BLaER1 (cell line): ENCODE results near the gene LY6G6F.

Experiments
- H3K27ac ChIP-seq: shearing (Covaris generic); formaldehyde crosslinking; 2 replicates; pipeline ENCODE4 v1.8.1; 2022
- H3K27me3 ChIP-seq: shearing (Covaris generic); formaldehyde crosslinking; 2 replicates; pipeline ENCODE4 v1.8.1; 2022
- H3K36me3 ChIP-seq: shearing (Covaris generic); formaldehyde crosslinking; 2 replicates; pipeline ENCODE4 v1.8.1; 2022
- H3K4me1 ChIP-seq: shearing (Covaris generic); formaldehyde crosslinking; 2 replicates; pipeline ENCODE4 v1.8.1; 2022
- H3K4me2 ChIP-seq: shearing (Covaris generic); formaldehyde crosslinking; 2 replicates; pipeline ENCODE4 v1.8.1; 2022
- H3K4me3 ChIP-seq: shearing (Covaris generic); formaldehyde crosslinking; 2 replicates; pipeline ENCODE4 v1.8.1; 2022
- H3K9ac ChIP-seq: shearing (Covaris generic); formaldehyde crosslinking; 2 replicates; pipeline ENCODE4 v1.8.1; 2022
- H3K9me3 ChIP-seq: shearing (Covaris generic); formaldehyde crosslinking; 2 replicates; pipeline ENCODE4 v1.8.1; 2022
- H4K20me1 ChIP-seq: shearing (Covaris generic); formaldehyde crosslinking; 2 replicates; pipeline ENCODE4 v1.8.1; 2022
- Cebpa-rat ChIP-seq: shearing (Covaris generic); IDR thresholded peaks from 2 replicates; pipeline ENCODE4 v1.8.1; 2022

The LY6G6F gene

DNA sequence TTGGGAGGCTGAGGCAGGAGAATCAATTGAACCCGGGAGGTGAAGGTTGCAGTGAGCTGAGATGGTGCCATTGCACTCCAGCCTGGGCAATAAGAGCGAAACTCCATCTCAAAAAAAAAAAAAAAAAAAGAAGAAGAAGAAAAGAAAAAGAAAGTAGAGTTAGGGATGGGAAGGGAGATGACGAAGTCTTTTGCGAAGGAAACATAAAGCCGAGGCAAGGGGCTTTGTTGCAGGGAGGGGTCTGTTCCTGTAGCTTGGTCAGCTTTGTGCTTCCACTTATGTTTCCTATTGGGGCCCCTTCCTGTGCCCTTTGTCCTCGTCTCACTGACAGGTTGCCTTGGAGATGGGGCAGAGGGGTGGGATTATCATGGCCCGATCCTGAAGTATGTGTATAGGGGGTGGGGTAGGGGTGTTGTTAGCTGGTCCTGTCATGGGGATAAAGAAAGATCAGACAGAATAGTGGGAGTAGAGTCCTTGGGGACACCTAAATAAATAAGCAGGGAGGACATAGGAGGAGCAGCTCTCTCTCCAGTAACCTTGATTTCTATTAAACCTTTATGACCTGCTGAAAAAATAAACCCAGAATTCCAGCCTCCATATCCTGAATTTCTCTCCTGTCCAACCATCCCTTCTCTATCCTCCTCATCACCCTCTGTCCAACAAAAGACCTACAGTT lies 30.8 kb downstream of the LY6G6F start:
- Histone ChIP-seq H3K36me3 (peaks cover 34% of the 10 kb centered on the region), H3K9me3 (no peaks in the 10 kb centered on the region), H3K27ac (peak overlapping the region; percentile 99), H3K9ac (peak overlapping the region; percentile 97), H4K20me1 (peaks cover 21% of the 10 kb centered on the region), H3K4me3 (peak overlapping the region; percentile 89), H3K4me2 (peak overlapping the region; percentile 98), H3K4me1 (peaks cover 68% of the 10 kb centered on the region), H3K27me3 (no peaks in the 10 kb centered on the region)
- no peak for TF ChIP-seq Cebpa-rat

DNA sequence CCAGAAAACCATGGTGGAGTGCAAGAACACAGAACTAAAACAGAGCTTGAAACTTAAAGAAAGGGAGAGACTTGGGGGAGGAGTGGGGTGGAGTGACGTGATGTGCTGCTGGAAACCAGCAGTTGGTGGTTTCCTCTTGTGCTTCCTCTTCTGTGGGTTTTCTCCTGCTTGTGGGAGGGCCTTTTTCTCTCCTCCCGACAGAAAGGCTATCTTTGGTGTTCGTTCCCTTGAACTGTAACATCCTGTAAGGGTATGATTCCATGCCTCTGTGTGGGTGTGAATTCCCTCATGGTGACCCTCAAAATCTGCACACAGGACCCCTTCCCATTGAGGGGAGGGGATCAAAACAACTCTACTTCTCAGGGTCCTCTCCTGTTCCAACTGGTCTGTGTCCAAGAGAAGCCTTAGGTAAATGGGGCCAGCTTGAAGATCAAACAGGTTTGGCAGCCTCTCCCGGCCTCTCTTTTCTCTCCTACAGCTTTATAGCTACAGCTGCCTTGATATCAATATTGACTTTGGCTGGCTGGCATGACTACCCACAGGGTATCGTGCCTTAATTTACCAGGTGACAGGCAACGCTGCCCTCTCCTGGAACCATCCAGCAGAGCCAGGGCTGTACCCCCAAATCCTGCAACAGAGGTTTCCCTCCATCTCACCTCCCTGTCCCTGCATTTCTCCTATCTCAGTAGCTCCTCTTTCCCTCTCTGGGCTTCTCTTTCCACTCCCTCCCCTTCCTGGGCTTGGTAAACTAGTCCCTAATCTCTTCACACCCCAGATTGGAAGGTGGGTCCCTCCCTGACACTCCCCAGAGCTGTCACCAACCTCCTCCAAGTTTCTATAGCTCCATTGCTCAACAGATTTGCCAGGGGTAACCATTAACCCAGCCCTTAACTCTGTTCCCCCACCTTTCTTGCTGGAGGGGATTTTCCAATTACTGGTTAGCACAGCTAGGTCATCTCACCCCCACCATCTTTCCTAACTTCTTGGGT lies 31.6 kb downstream of the LY6G6F start:
- Histone ChIP-seq H3K27ac (peak overlapping the region; percentile 99), H3K36me3 (peaks cover 34% of the 10 kb centered on the region), H3K27me3 (no peaks in the 10 kb centered on the region), H3K4me3 (peak overlapping the region; percentile 89), H3K4me1 (peaks cover 63% of the 10 kb centered on the region), H3K9me3 (no peaks in the 10 kb centered on the region), H4K20me1 (peaks cover 15% of the 10 kb centered on the region), H3K4me2 (peak overlapping the region; percentile 98), H3K9ac (peak overlapping the region; percentile 97)
- TF ChIP-seq Cebpa-rat, result no peak

DNA sequence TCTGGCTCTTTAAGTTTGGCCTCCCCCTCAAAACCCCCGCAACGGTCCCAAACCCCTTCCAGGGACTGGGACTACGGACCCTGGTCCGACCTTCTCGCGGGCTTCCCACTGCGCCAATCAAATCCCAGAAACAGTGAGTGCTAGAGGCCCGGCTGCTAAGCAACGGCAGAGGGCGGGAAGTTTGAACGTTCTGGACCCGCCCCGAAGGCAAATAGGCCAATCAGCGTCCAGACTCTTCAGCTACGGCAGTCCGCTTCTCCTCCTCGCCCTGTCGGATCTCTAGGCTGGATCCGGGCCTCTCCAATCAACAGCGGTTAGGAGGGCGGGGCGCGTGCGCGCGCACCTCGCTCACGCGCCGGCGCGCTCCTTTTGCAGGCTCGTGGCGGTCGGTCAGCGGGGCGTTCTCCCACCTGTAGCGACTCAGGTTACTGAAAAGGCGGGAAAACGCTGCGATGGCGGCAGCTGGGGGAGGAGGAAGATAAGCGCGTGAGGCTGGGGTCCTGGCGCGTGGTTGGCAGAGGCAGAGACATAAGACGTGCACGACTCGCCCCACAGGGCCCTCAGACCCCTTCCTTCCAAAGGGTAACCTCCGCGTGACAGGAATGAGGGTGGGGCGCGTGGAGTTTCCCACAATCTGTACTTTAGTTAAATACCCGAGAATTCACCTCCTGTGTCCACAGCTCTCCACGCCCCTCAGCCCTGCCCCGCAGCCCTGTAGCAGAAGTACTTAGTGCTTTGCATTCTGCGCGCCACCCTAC lies 33.2 kb downstream of the LY6G6F start, which contains the start of gene MSH5:
MSH5 (plus strand) TSS at position 367 of the 758 bp plus-strand sequence. CDS start 462 bp downstream, outside the sequence.
- Histone ChIP-seq H3K4me3 (peak within 1 kb of the TSS; percentile 89), H3K4me2 (peak within 1 kb of the TSS; percentile 98), H3K27ac (peak within 1 kb of the TSS; percentile 99), H3K4me1 (peaks cover 62% of the 10 kb centered on the region), H3K27me3 (no peaks in the 10 kb centered on the region), H4K20me1 (no peaks in the 10 kb centered on the region; the same call in 1 of the 2 replicates), H3K36me3 (peaks cover 36% of the 10 kb centered on the region), H3K9me3 (no peaks in the 10 kb centered on the region), H3K9ac (peak within 1 kb of the TSS; percentile 97)
- no peak for TF ChIP-seq Cebpa-rat

DNA sequence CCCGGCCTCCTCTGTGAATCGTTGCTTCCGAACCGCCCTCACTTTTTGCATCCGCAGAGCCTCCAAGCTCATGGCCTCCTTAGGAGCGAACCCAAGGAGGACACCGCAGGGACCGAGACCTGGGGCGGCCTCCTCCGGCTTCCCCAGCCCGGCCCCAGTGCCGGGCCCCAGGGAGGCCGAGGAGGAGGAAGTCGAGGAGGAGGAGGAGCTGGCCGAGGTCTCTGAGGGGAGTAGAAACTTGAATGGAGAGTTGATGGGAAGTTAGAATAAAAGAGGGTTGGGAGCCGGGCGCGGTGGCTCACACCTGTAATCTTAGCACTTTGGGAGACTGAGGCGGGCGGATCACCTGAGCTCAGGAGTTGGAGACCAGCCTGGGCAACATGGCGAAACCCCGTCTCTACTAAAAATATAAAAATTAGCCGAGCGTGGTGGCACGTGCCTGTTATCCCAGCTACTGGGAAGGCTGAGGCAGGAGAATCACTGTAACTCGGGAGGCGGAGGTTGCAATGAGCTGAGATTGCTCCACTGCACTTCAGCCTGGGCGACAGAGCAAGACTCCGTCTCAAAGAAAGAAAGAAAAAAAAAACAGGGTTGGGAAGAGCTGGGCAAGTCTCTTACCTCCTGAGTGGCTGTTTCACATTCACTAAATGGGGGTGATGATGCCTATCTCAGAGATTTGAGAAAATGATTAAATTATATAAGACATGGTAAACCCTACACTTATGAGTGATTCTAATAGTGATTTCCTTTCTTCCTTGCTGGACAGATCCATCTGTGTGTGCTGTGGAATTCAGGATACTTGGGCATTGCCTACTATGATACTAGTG lies 33.9 kb downstream of the LY6G6F start:
- Histone ChIP-seq H3K4me2 (peak overlapping the region; percentile 98), H3K9me3 (no peaks in the 10 kb centered on the region), H3K36me3 (peaks cover 41% of the 10 kb centered on the region), H3K9ac (peak overlapping the region; percentile 97), H4K20me1 (no peaks in the 10 kb centered on the region), H3K4me1 (peaks cover 66% of the 10 kb centered on the region), H3K27me3 (no peaks in the 10 kb centered on the region), H3K4me3 (peak overlapping the region; percentile 89), H3K27ac (peak overlapping the region; percentile 96)
- no peak for TF ChIP-seq Cebpa-rat

DNA sequence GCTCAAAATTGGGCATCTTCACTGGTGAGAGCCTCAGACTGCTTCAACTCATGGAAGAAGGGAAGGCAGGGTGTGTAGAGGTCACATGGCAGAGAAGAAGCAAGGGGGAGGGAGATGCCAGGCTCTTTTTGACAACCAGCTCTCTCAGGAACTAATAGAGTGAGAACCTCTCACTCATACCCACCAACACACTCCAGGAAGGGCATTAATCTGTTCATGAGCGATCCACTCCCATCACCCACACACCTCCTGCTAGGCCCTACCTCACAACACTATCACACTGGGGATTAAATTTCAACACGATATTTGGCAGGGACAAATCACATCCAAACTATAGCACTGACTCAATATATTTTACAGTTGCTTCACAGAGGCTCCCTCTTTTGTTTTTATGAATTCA lies 35.1 kb downstream of the LY6G6F start:
- Histone ChIP-seq H3K9ac (no peak overlapping the region), H3K4me3 (no peak overlapping the region), H3K9me3 (no peaks in the 10 kb centered on the region), H3K27ac (peak overlapping the region; percentile 96; the same call in 1 of the 2 replicates), H3K36me3 (peaks cover 53% of the 10 kb centered on the region), H3K4me2 (peak overlapping the region; percentile 98), H3K4me1 (peaks cover 63% of the 10 kb centered on the region), H3K27me3 (no peaks in the 10 kb centered on the region), H4K20me1 (no peaks in the 10 kb centered on the region)
- TF ChIP-seq Cebpa-rat, result no peak

DNA sequence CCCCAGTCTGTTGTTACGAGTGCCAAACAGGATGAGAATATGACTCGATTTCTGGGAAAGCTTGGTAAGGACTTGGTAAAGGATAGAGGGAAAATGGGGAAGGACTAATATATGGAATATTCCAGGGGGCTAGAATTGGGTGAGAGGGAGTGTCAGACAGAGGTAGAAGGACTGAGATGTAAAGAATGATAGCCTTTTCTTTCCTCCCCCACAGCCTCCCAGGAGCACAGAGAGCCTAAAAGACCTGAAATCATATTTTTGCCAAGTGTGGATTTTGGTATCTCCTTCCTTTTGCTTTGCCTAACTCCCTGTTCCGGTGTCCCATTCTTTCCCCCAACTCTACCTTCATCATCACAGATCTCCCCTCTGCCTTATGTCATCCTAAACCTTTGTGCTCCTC lies 36.2 kb downstream of the LY6G6F start:
- H3K36me3 ChIP-seq, result peaks cover 64% of the 10 kb centered on the region
- H3K4me2 ChIP-seq, result no peak overlapping the region
- no peaks in the 10 kb centered on the region for H4K20me1 ChIP-seq
- peaks cover 53% of the 10 kb centered on the region for H3K4me1 ChIP-seq
- H3K9me3 ChIP-seq, result no peaks in the 10 kb centered on the region
- no peaks in the 10 kb centered on the region for H3K27me3 ChIP-seq
- no peak overlapping the region for H3K9ac ChIP-seq
- no peak overlapping the region for H3K4me3 ChIP-seq
- H3K27ac ChIP-seq, result no peak overlapping the region
- TF ChIP-seq Cebpa-rat, result no peak

DNA sequence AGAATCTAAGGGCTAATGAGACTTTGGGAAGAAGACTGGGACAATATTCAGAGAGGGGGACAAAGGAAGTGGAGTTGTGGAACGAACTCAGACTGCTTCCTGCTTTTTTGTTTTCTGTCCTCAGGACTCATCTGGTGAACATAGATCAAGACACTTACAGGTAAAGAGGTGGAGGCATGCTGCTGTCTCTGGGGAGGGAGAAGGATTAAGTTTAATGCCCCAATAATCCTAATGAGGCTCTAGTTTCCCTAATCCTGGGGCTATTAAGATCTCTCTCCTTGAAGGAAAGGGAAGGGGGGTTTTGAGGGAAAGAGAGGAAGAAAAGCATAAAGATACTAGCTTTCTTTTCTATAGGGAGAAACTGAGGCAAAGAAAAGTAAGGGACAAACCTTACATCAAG lies 37.8 kb downstream of the LY6G6F start:
- no peaks in the 10 kb centered on the region for H3K9me3 ChIP-seq
- H3K36me3 ChIP-seq, result peaks cover 77% of the 10 kb centered on the region
- peaks cover 41% of the 10 kb centered on the region for H3K4me1 ChIP-seq
- peak overlapping the region; percentile 36 for H3K4me2 ChIP-seq
- no peaks in the 10 kb centered on the region for H4K20me1 ChIP-seq
- no peak for TF ChIP-seq Cebpa-rat
- H3K27me3 ChIP-seq, result no peaks in the 10 kb centered on the region
- H3K27ac ChIP-seq, result peak overlapping the region; percentile 36
- peak overlapping the region; percentile 25 for H3K9ac ChIP-seq
- H3K4me3 ChIP-seq, result no peak overlapping the region

DNA sequence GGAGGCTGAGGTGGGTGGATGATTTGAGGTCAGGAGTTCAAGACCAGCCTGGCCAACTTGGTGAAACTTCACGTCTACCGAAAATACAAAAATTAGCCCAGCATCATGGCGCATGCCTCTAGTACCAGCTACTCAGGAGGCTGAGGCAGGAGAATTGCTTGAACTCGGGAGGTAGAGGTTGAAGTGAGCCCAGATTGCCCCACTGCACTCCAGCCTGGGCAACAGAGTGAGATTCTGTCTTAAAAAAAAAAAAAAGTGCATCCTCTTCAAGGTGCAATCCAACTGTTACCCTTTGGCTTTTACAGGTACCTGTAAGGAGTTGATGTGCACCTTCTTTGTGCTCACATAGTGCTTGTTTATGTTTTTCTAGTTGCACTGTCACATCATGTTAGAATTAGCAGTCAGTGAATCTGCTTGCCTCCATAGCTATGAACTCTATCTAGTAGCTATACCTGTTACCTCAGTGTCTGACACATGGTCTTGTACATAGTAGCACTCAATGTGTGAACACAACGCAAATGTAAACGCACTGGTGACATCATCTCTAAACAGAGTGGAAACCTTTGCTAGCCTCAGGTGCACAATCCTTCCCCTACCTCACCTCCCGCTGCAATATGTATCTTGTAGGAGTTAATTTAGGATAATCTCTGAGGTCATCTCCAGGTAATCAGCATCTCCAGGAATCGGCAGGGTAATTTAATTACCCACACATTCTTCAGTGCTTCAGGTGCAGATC lies 42.8 kb downstream of the LY6G6F start:
- no peak overlapping the region for H3K9ac ChIP-seq
- H3K36me3 ChIP-seq, result peaks cover 70% of the 10 kb centered on the region
- no peak overlapping the region for H3K27ac ChIP-seq
- no peak overlapping the region for H3K4me3 ChIP-seq
- no peak for TF ChIP-seq Cebpa-rat
- H3K4me1 ChIP-seq, result peaks cover 8% of the 10 kb centered on the region
- no peaks in the 10 kb centered on the region for H4K20me1 ChIP-seq
- H3K9me3 ChIP-seq, result no peaks in the 10 kb centered on the region
- no peak overlapping the region for H3K4me2 ChIP-seq
- H3K27me3 ChIP-seq, result no peaks in the 10 kb centered on the region
